ENCODE results near the gene TEAD1. TPM values are rescaled to one million over a fixed set of nuclear protein-coding genes. Genes with fewer than 3 reads are reported as not detected.

The TEAD1 gene
- total and polyA plus RNA-seq, 9 of the 15 experiments (the other 6 are each of a cell fraction or from before 2014, with no cell fraction given) = 1.7 to 17.7 (median 10.8) TPM

DNA sequence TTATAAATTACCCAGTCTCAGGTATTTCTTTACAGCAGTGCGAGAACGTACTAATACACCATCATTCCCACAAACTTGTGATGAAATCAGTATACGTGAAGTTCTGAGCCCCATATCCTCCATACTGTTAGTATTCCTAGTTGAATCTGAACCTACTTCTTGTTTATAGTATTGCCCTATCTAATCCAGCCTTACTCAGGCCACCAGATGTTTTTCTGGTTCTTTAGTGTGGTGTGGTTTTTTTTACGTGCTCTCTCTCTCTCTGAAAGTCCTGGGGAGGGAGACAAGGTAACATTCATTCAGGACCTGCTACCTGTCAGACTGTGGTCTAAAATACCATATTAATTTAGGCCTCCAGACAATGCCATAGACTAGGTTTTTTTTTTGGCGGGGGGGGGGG is 47.6 kb upstream of the TEAD1 start (continued):
- TF ChIP-seq ZNF644 (tag; IDR thresholded peaks at IDR 0.05; ENCODE audit: low read depth) (no peak), ZNF134 (CRISPR knock-in tag; conservative IDR thresholded peaks at IDR 0.05) (no peak), ZNF445 (CRISPR knock-in tag; IDR thresholded peaks at IDR 0.05; ENCODE audit: low read depth) (no peak), ZNF830 (CRISPR knock-in tag; IDR thresholded peaks at IDR 0.05) (no peak)
- TF ChIP-seq, protein P1, sequence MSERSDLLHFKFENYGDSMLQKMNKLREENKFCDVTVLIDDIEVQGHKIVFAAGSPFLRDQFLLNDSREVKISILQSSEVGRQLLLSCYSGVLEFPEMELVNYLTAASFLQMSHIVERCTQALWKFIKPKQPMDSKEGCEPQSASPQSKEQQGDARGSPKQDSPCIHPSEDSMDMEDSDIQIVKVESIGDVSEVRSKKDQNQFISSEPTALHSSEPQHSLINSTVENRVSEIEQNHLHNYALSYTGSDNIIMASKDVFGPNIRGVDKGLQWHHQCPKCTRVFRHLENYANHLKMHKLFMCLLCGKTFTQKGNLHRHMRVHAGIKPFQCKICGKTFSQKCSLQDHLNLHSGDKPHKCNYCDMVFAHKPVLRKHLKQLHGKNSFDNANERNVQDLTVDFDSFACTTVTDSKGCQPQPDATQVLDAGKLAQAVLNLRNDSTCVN (CRISPR knock-in tag; IDR thresholded peaks at IDR 0.05) = no peak

DNA sequence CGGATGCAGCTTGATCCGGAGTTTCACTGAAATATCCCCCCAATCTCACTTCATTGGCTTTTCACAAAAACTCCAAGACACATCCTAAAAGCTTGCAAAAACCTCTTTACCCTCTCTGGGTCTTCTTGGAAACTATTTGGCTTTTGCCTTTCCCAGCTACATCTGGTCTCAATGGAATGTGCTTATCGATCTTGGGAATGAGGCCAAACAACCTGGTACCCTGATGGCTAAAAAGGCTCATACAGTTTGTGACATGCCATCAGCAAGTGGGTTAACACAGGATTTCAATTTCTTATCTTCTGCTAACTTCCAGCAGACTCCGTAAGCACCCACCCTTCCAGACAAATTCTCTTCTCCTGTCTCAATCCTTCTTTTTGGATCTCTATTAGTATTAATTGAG is 45.9 kb upstream of the TEAD1 start:
- no peaks in the 10 kb centered on the region for H4K20me1 ChIP-seq (replicated peaks; ENCODE audit: control insufficient read depth, insufficient read depth, low read length)
- CTCF ChIA-PET (ENCODE audit: low intra/inter-chr PET ratio) = no interaction called here
- BruUV-seq (replicated peaks) = no TSS peak
- H3K36me3 ChIP-seq (ENCODE audit: control insufficient read depth, insufficient read depth, low read length) = no peaks in the 10 kb centered on the region
- no peak overlapping the region for H3K9ac ChIP-seq (ENCODE audit: insufficient read depth in 1 of 2, low read depth in 2 of 2, low read length in 2 of 2)
- H3K4me1 ChIP-seq (replicated peaks in 1 of 2; ENCODE audit: control insufficient read depth in 2 of 2, insufficient read depth in 2 of 2, low read length in 2 of 2) = peaks cover 0 to 2% of the 10 kb centered on the region in 2 experiments; a peak in 3 of 5 replicates
- POLR2A ChIA-PET = no interaction called here
- no peaks in the 10 kb centered on the region for H3K9me1 ChIP-seq (ENCODE audit: control insufficient read depth, insufficient read depth, low read length)
- H3K27ac ChIP-seq (ENCODE audit: extremely low read depth, low read depth, low read length) = no peak overlapping the region
- no peak overlapping the region for H2AFZ ChIP-seq (ENCODE audit: low read depth, low read length)
- WGBS (ENCODE audit: insufficient coverage, low coverage, missing lambda C conversion rate) = 31% methylated on average over 4 of the region's 4 CpGs
- in situ Hi-C loops (cut with MboI) = no loop called here
- ATAC-seq = no peak
- FAIRE-seq = no peak
- H3K4me2 ChIP-seq (ENCODE audit: insufficient read depth, low read length) = no peak overlapping the region
- no peaks in the 10 kb centered on the region for H3K27me3 ChIP-seq (ENCODE audit: control insufficient read depth in 2 of 2, insufficient read depth in 2 of 2, low read length in 2 of 2)
- H3K4me3 ChIP-seq = no peak overlapping the region
- no peak for DNase-seq (ENCODE audit: extremely low read depth in 1 of 4, low spot score in 3 of 4)
- H3K9me3 ChIP-seq (replicated peaks; ENCODE audit: control insufficient read depth, insufficient read depth, low read depth, low read length) = peaks cover 2% of the 10 kb centered on the region; the same call in 1 of the 2 replicates
- TF ChIP-seq CCNT2 (IDR thresholded peaks at IDR 0.05; ENCODE audit: borderline replicate concordance, extremely low read depth, insufficient read length, low read depth, low read length) = no peak
- no peak for TF ChIP-seq ZNF347 (CRISPR knock-in tag; IDR thresholded peaks at IDR 0.05; ENCODE audit: low read depth)
- TF ChIP-seq KDM5B (IDR thresholded peaks at IDR 0.05; ENCODE audit: insufficient replicate concordance, low read depth, low read length) = no peak
- no peak for TF ChIP-seq POLR2AphosphoS2 (IDR thresholded peaks at IDR 0.05; ENCODE audit: low read length)
- no peaks in the 10 kb centered on the region for H3K79me2 ChIP-seq (ENCODE audit: control insufficient read depth, insufficient read depth, low read length)
- intact Hi-C loops (cut with micrococcal nuclease) = no loop called here
